ENCODE measurements around the gene KLK15.

KLK15 gene

GRCh38 chr19:50833117-50833801 lies at the start of gene KLK15:
Gene KLK15 (minus strand): TSS chr19:50833574. CDS start chr19:50831492, 2,082 bp downstream.
- DNase-seq, result no peak

GRCh38 chr19:50882188-50882587 lies 48.8 kb upstream of the KLK15 start:
- no peak for DNase-seq

GRCh38 chr19:50880241-50880640 lies 46.9 kb upstream of the KLK15 start:
- no peak for DNase-seq

- DNase-seq, result no peak
Observed at GRCh38 chr19:50878851-50879250, 45.5 kb upstream of the KLK15 start.

- no peak for DNase-seq
Observed at GRCh38 chr19:50877338-50877737, 44.0 kb upstream of the KLK15 start.

GRCh38 chr19:50876456-50876855 lies 43.1 kb upstream of the KLK15 start:
- no peak for DNase-seq

GRCh38 chr19:50875795-50876422 lies 42.5 kb upstream of the KLK15 start:
- no peak for DNase-seq

GRCh38 chr19:50874211-50874610 lies 40.8 kb upstream of the KLK15 start:
- DNase-seq, result no peak

- no peak for DNase-seq
Observed at GRCh38 chr19:50873056-50873455, 39.7 kb upstream of the KLK15 start, which contains the start of gene KLK2. Gene KLK2 (plus strand): TSS chr19:50873439. CDS start chr19:50873474, 35 bp downstream.

GRCh38 chr19:50870417-50871089 lies 37.2 kb upstream of the KLK15 start:
- no peak for DNase-seq

GRCh38 chr19:50869479-50869878 lies 36.1 kb upstream of the KLK15 start:
- DNase-seq, result no peak

GRCh38 chr19:50861496-50862286 lies 28.3 kb upstream of the KLK15 start:
- no peak for DNase-seq

- no peak for DNase-seq
Observed at GRCh38 chr19:50861010-50861409, 27.6 kb upstream of the KLK15 start.

GRCh38 chr19:50859849-50860248 lies 26.5 kb upstream of the KLK15 start:
- DNase-seq, result no peak

- no peak for DNase-seq
Observed at GRCh38 chr19:50858886-50859285, 25.5 kb upstream of the KLK15 start.

GRCh38 chr19:50857366-50857765 lies 24.0 kb upstream of the KLK15 start:
- no peak for DNase-seq

- DNase-seq, result no peak
Observed at GRCh38 chr19:50854636-50855410, 21.4 kb upstream of the KLK15 start, which contains the start of gene KLK3. Gene KLK3 (plus strand): TSS chr19:50854915. CDS start chr19:50854956, 41 bp downstream.

- no peak for DNase-seq
Observed at GRCh38 chr19:50851620-50852019, 18.2 kb upstream of the KLK15 start.

GRCh38 chr19:50850738-50851137 lies 17.4 kb upstream of the KLK15 start:
- DNase-seq, result no peak

- DNase-seq, result no peak
Observed at GRCh38 chr19:50844296-50844935, 11.0 kb upstream of the KLK15 start.

GRCh38 chr19:50843701-50844221 lies 10.4 kb upstream of the KLK15 start:
- DNase-seq, result no peak
